GM19372 (cell line): ENCODE measurements around the gene BCAR1.
"Not testable (repeated sequence)": the region's sequence is repeated elsewhere in the genome, so short reads cannot be mapped to it uniquely, and the experiment has no call there.

Source experiments
- ATAC-seq: cut with Tn5 transposase; IDR thresholded peaks from one replicate; pipeline ENCODE4 v1.9.1; 2021; ENCODE audit warnings: mild to moderate bottlenecking, low read depth, moderate library complexity; ENCODE audit not compliant: unreplicated experiment

Gene BCAR1

GRCh38 chr16:75240633-75241032 lies 10.8 kb downstream of the BCAR1 start:
- not testable (repeated sequence) for ATAC-seq

GRCh38 chr16:75239542-75240122 lies 11.8 kb downstream of the BCAR1 start:
- no peak for ATAC-seq

GRCh38 chr16:75238853-75239541 lies 12.4 kb downstream of the BCAR1 start:
- ATAC-seq, result no peak

- no peak for ATAC-seq
Measured at GRCh38 chr16:75238132-75238852, 13.1 kb downstream of the BCAR1 start.

GRCh38 chr16:75237398-75238131 lies 13.9 kb downstream of the BCAR1 start:
- ATAC-seq, result no peak

GRCh38 chr16:75236736-75237397 lies 14.6 kb downstream of the BCAR1 start:
- no peak for ATAC-seq

- no peak for ATAC-seq
Measured at GRCh38 chr16:75236232-75236631, 15.2 kb downstream of the BCAR1 start.

- no peak for ATAC-seq
Measured at GRCh38 chr16:75235721-75236193, 15.7 kb downstream of the BCAR1 start.

GRCh38 chr16:75234856-75235696 lies 16.3 kb downstream of the BCAR1 start:
- ATAC-seq, result no peak

GRCh38 chr16:75233611-75233938 lies 17.8 kb downstream of the BCAR1 start:
- no peak for ATAC-seq

- no peak for ATAC-seq
Measured at GRCh38 chr16:75231570-75231969, 19.9 kb downstream of the BCAR1 start.

GRCh38 chr16:75230471-75231110 lies 20.8 kb downstream of the BCAR1 start:
- no peak for ATAC-seq

- ATAC-seq, result no peak
Measured at GRCh38 chr16:75229172-75230031, 22.0 kb downstream of the BCAR1 start.

GRCh38 chr16:75228143-75228976 lies 23.1 kb downstream of the BCAR1 start:
- no peak for ATAC-seq

- ATAC-seq, result no peak
Measured at GRCh38 chr16:75227361-75228142, 23.9 kb downstream of the BCAR1 start.

GRCh38 chr16:75226550-75227360 lies 24.7 kb downstream of the BCAR1 start:
- no peak for ATAC-seq
